GM18861 (cell line): ENCODE measurements around the gene WDR64.

ENCODE experiments used
- ATAC-seq: cut with Tn5 transposase; IDR thresholded peaks from one replicate; pipeline ENCODE4 v1.9.1; 2021; ENCODE audit not compliant: unreplicated experiment

Gene WDR64

DNA sequence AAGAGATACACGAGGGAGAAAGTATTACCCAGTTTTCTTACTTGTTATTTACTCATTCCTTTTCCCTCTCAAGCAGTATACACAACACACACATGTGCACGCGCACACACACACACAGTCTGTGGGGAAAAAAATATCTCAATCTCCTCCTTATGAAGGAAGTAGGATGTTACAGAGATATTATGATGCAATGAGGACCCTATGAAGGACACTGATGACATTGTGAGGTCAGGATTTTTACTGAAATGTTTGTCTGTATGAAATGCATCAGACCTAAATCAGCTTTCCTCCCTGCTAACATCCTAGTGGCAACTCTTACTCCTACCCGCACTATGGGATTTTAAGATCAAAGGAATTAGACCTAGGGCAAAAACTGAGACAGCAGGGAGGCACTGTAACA is at the start of gene WDR64:
Gene WDR64 (plus strand): TSS at position 270 of the 400 bp plus-strand sequence. CDS start 204 bp downstream, outside the sequence.
- ATAC-seq = no peak

- ATAC-seq = no peak
These were observed 48.3 kb upstream of the WDR64 start for GRCh38 chr1:241603731-241604245.

- ATAC-seq = no peak
These were observed 46.8 kb upstream of the WDR64 start for GRCh38 chr1:241605146-241605805.

DNA sequence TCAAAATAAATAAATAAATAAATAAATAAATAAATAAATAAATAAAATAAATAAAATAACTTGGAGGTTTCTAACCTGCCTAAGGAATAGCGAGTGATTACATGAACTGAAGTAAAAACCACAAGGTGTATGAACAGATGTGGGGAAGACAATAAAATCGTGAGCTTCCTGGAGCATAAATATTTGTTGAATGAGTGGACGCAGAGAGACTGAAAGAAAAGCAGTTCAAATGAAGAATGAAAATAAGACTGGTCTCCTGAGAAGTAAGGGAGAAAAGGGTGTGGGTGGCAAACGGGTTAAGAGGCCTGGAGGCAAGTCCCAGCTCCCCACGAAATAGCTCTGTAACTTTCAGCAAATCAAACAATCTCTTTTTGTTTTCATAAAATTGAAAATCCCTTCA is 45.5 kb upstream of the WDR64 start:
- no peak for ATAC-seq

DNA sequence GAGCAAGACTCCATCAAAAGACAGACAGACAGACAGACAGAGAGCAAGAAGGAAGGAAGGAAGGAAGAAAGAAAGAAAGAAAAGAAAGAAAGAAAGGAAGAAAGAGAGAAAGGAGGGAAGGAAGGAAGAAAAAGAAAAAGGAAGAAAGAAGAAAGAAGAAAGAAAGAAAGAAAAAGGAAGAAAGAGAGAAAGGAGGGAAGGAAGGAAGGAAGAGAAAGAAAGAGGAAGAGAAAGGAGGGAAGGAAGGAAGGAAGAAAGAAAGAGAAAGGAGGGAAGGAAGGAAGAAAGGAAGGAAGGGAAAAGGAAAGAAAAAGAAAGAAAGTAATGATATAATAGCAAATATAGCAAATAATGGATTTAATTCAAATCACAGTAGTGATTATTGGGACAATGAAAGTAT is 44.6 kb upstream of the WDR64 start:
- no peak for ATAC-seq

- ATAC-seq = no peak
These were observed 43.6 kb upstream of the WDR64 start for GRCh38 chr1:241608379-241609033.

GRCh38 chr1:241610056-241610815 is 41.8 kb upstream of the WDR64 start:
- no peak for ATAC-seq

GRCh38 chr1:241611063-241611462 is 41.0 kb upstream of the WDR64 start:
- peak; percentile 98 for ATAC-seq

DNA sequence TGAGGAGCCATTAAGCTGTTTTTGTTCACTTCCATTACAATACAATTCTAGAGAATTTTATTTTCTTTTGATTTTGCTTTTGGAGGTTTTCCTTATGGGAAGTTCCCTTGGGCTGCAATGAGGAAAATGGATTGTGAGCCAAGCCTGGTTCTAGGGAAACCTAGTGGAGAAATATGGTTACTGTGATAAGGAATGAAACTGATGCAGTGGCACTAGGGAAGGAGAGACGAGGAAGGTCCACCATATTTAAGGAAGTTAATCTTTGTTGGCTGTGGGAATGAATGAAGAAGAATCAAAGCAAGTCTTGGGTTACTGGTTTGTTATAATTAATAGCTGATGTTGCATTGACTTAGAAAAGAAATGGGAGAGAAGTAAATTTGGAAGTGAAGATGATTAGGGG is 40.3 kb upstream of the WDR64 start:
- no peak for ATAC-seq

DNA sequence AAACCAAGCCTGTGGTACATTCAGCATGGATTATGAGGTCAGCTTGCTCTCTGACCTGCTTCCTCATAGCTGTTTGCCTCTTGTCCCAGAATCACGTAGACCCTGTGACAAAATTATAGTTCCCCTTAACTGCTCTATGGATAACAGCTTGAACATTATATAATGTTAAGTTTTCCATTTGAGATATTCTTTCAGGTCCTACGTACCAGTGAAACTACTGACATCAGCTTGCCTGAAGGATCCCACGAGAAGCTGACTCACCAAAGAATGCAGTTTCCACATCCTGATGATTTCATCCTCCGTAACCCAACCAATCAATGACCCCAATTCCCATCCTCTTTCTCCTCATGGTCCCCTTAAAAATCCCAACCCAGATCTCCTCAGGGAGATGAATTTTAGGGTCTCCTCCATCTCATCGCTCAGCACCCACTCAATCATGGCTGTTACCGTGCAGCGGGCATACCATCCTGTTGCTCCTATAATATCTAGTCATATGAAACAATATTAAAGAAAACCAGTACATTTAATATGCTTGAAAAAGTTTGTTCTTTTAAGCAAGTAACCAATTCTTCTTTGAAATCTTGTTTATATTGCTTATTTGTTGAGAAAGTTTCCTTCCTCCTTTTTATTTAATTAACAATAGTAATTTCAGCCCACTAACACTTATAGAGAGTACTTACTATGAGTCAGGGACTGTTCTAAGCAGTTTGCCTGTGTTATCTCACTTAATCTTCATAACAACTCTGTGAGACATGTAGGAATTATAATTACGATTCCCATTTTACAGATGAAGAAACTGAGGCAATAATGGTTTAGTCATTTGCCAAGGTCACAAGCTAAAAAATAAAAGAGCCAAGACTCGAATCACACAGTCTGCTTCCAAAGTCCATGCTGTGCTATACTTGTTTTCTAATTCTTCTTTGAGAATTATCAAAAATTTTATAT is 39.3 kb upstream of the WDR64 start:
- ATAC-seq = no peak

DNA sequence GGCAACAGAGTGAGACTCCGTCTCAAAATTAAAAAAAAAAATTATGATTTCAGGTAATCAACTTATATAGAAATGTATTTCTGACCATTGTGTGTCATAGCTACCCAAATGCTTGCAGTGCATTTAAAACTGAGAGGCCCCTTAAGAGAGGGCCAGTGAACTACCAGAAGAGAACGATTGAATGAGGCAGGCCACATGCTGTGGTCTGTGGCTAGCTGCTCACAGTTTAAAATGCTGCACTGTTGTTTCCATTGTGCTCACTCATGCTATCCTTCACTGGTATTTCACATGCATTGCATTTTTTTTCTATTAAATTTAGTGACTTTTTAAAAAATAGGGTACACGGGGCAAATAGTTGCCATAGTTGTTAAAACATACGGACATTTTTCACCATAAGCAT is 37.9 kb upstream of the WDR64 start:
- ATAC-seq = no peak

DNA sequence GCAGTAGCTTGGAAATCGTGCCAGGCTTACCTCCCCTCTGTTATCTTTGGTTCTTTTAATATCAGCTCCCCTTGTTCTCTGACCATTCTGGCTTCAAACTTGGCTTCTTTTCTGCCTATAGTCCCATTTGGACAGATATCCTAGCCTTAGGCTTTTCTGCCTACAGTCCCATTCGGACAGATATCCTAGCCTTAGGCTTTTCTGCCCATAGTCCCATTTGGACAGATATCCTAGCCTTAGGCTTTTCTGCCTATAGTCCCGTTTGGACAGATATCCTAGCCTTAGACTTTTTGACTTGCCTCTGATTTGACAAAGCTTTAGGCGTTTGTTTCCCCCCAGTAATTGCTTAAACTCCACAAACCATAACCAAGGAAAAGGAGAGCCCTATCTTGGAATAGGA is 37.5 kb upstream of the WDR64 start:
- ATAC-seq = no peak

DNA sequence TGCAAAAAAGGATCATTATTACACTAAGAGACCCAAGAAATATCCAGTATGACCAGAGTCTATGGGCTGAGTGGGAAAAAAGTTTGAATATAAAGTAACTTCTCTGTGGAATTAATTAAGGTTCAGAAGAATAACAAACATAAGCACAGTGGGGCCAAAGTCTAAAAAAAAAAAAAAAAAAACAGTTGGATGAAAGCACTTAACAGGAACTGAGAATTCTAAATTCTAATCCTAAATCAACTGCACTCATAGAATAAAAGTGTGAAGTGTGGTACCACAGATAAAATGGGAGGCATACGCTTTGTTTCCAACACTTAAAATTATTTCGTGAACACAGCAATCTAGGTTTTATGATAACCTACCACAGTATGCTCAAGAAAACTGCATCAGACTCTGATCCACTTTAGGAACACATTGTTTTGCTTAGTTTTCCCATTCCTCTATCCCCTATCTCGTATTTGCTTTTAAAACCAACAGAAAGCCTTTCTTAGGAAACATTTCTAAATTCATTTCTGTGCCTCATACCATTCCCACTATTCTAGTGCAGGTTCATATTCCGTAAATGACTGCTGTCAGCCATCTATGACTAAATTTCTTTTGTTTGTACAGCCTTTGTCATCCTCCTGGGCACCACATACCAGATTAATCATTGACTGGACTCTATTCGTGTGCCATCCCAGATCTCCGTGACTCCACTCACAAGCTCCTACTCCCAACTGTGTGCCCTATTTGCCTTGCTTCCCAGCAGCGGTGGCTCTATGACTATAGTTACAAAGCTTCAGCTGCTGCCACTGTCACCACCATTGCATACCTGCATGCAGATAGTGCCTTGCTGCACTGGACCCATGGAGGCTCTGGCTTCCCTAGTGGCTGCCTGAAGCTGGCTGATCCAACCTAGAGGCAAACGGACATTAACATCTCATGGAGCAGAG is 36.8 kb upstream of the WDR64 start:
- ATAC-seq = no peak

- no peak for ATAC-seq
These were observed 34.7 kb upstream of the WDR64 start for GRCh38 chr1:241617426-241617825.

DNA sequence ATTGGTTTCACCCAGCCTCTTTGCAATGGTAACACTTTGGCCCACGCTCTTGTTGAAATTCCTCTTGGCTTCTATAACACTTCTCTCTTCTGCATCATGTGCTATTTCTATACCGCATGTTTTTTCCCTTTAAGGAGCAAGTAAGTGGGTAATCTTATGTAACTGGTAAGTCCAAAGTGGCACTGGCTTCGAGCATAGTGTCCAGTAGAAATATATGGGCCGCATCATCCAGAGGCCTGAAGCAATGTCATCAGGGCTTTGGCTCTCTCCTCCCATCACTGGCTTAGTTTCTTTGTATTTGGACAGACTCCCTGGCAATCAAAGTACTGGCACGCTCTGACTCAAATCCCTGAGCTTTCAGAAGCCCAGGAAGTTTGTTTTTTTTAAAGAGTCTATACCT is 29.4 kb upstream of the WDR64 start:
- ATAC-seq = no peak

DNA sequence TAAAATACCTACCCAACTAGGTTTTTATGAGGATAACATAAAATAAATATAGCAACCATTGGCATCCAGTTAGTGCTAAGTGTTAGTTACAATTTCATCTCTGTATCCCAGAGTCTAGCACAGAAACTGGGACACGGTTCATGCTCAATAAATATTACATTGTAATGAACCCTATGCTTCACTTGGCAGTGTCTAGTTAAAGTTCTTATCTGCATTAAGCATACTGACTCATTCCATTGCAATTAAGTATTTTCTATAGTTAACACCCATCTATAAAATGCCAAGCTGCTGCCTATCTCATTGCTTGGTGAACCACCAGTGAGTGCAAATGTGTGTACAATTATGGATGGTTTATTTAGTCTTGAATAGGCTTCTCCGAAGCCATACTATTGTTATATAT is 27.1 kb upstream of the WDR64 start:
- no peak for ATAC-seq

- peak; percentile 74 for ATAC-seq
These were observed 24.4 kb upstream of the WDR64 start for GRCh38 chr1:241627453-241628259.

DNA sequence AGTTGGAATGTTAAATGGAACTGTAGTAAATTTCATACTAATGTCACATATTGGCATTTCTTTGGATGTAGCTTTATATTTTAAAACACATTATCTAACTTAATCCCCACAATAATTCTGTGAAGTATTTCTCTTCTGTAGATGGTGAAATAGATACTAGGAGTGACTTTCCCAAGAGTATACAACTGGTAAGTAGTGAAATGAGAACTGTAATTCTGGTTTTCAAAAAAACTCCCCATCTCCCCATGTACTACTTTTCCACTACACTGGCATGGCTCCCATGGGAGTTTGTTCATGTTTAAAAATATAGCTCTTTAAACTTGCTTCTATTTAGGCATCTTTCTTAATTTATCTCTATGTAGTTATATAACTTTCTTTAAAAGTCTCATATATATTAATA is 22.1 kb upstream of the WDR64 start:
- ATAC-seq = no peak

DNA sequence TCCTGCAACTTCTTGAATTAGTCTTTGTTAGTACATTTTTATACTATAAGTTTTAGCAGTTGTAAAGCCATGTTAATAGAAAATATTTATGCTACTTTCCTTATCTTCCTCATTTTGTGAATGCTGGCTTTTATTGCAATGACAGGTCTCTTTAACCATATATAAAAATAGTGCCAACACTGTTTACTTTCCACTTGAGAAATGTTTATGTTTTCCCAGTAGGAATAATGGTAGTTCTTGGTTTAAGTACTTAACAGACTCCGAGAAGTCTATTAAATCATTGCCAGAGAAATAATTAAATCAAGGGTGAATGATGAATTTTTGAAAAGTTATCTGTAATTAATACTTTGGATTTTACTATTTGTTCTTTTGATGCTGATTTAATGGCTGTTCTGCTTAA is 21.6 kb upstream of the WDR64 start:
- ATAC-seq = no peak
